Neural crest cell (in vitro differentiated cells): ENCODE measurements around the gene RPS6KA4. TPM values are rescaled to one million over a fixed set of nuclear protein-coding genes. Genes with fewer than 3 reads are reported as not detected.

Experiments used
- DNase-seq: peaks from one replicate; pipeline ENCODE4 v3.0.0; 2021; ENCODE audit warnings: low read depth, mixed read lengths, low spot score
- H3K27ac Mint-ChIP-seq: one replicate; pipeline ENCODE4 v1.8.0; 2021; ENCODE audit warnings: mild to moderate bottlenecking, mixed read lengths; ENCODE audit not compliant: unreplicated experiment
- H3K27me3 Mint-ChIP-seq: 2 replicates; pipeline ENCODE4 v1.8.0; 2021; ENCODE audit warnings: low read depth, mild to moderate bottlenecking, mixed read lengths
- H3K36me3 Mint-ChIP-seq: 2 replicates; pipeline ENCODE4 v1.8.0; 2021; ENCODE audit warnings: low read depth, mild to moderate bottlenecking, mixed read lengths
- H3K4me1 Mint-ChIP-seq: 2 replicates; pipeline ENCODE4 v1.8.0; 2021; ENCODE audit warnings: mixed read lengths
- H3K4me3 Mint-ChIP-seq: one replicate; pipeline ENCODE4 v1.8.0; 2021; ENCODE audit warnings: mild to moderate bottlenecking, mixed read lengths
- H3K9me3 Mint-ChIP-seq: 2 replicates; pipeline ENCODE4 v1.8.0; 2021; ENCODE audit warnings: mixed read lengths
- total RNA-seq: library from RNA; stranded (reverse); gene quantifications from 2 replicates; pipeline ENCODE4 v1.2.1, GENCODE V29; 2021
- TF ChIP-seq, protein P1 (sequence below): fragments of 200-600 bp; sonication (generic); conservative IDR thresholded peaks from 2 replicates; pipeline ENCODE4 v1.5.0; 2021; ENCODE audit warnings: antibody characterized with exemption, mild to moderate bottlenecking

RPS6KA4 gene
- total RNA-seq, 1 donor from 2014 or later = 17.6 TPM

GRCh38 chr11:64333556-64333955 lies 25.4 kb upstream of the RPS6KA4 start:
- H3K4me1 Mint-ChIP-seq = peaks cover 5% of the 10 kb centered on the region
- no peak overlapping the region for H3K4me3 Mint-ChIP-seq
- H3K9me3 Mint-ChIP-seq = no peaks in the 10 kb centered on the region
- TF ChIP-seq, protein P1, sequence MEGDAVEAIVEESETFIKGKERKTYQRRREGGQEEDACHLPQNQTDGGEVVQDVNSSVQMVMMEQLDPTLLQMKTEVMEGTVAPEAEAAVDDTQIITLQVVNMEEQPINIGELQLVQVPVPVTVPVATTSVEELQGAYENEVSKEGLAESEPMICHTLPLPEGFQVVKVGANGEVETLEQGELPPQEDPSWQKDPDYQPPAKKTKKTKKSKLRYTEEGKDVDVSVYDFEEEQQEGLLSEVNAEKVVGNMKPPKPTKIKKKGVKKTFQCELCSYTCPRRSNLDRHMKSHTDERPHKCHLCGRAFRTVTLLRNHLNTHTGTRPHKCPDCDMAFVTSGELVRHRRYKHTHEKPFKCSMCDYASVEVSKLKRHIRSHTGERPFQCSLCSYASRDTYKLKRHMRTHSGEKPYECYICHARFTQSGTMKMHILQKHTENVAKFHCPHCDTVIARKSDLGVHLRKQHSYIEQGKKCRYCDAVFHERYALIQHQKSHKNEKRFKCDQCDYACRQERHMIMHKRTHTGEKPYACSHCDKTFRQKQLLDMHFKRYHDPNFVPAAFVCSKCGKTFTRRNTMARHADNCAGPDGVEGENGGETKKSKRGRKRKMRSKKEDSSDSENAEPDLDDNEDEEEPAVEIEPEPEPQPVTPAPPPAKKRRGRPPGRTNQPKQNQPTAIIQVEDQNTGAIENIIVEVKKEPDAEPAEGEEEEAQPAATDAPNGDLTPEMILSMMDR = no peak
- DNase-seq = no peak
- H3K27ac Mint-ChIP-seq = no peak overlapping the region
- no peaks in the 10 kb centered on the region for H3K27me3 Mint-ChIP-seq
- H3K36me3 Mint-ChIP-seq = no peaks in the 10 kb centered on the region

GRCh38 chr11:64334764-64335735 lies 23.9 kb upstream of the RPS6KA4 start:
- Mint-ChIP-seq H3K27ac (no peak overlapping the region), H3K4me3 (no peak overlapping the region), H3K9me3 (no peaks in the 10 kb centered on the region), H3K27me3 (peaks cover 4% of the 10 kb centered on the region), H3K4me1 (peaks cover 9% of the 10 kb centered on the region), H3K36me3 (no peaks in the 10 kb centered on the region)
- TF ChIP-seq, protein P1 = no peak
- DNase-seq = no peak

- H3K27ac Mint-ChIP-seq = no peak overlapping the region
These were observed 21.3 kb upstream of the RPS6KA4 start for GRCh38 chr11:64337538-64338249.

GRCh38 chr11:64338716-64339115 lies 20.2 kb upstream of the RPS6KA4 start:
- H3K27ac Mint-ChIP-seq = no peak overlapping the region
- peaks cover 6% of the 10 kb centered on the region for H3K27me3 Mint-ChIP-seq
- no peak for DNase-seq
- H3K36me3 Mint-ChIP-seq = no peaks in the 10 kb centered on the region
- TF ChIP-seq, protein P1 = no peak
- H3K9me3 Mint-ChIP-seq = no peaks in the 10 kb centered on the region
- H3K4me1 Mint-ChIP-seq = peaks cover 12% of the 10 kb centered on the region
- no peak overlapping the region for H3K4me3 Mint-ChIP-seq

More at GRCh38 chr11:64337538-64338249, 21.3 kb upstream of the RPS6KA4 start:
- DNase-seq = no peak
- Mint-ChIP-seq H3K4me1 (peaks cover 12% of the 10 kb centered on the region), H3K4me3 (no peak overlapping the region), H3K36me3 (no peaks in the 10 kb centered on the region), H3K9me3 (no peaks in the 10 kb centered on the region), H3K27me3 (peaks cover 6% of the 10 kb centered on the region)
- TF ChIP-seq, protein P1 = no peak

DNA sequence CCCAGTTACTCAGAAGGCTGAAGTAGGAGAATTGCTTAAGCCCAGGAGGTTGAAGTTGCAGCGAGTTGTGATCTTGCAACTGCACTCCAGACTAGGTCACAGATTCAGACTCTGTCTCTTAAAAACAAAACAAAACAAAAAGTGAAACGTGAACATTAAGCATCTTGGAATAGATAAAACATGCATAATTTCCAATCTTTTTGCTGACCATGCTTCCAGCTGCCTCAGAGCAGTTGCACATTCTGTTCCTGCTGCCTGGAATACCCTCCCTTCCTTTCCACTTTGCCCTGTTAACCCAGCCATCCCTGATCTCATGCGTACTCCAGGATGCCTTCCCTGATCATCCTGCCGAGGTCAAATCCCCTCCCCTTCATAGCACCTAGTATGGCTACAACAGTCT lies 19.7 kb upstream of the RPS6KA4 start:
- H3K4me3 Mint-ChIP-seq = no peak overlapping the region

More for the DNA sequence above, 19.7 kb upstream of the RPS6KA4 start:
- Mint-ChIP-seq H3K27me3 (peaks cover 6% of the 10 kb centered on the region), H3K36me3 (no peaks in the 10 kb centered on the region), H3K27ac (no peak overlapping the region), H3K4me1 (peaks cover 12% of the 10 kb centered on the region), H3K9me3 (no peaks in the 10 kb centered on the region)
- DNase-seq = no peak
- TF ChIP-seq, protein P1 = no peak
